Measurements from ENCODE around the gene EAF2.

GRCh38 chr3:121895121-121895520 lies 60.1 kb downstream of the EAF2 start:
- TF ChIP-seq LCORL (IDR thresholded peaks at IDR 0.05) (no peak), LCORL (CRISPR knock-in tag; IDR thresholded peaks at IDR 0.05) (no peak), EHMT2 (IDR thresholded peaks at IDR 0.05; ENCODE audit: borderline replicate concordance, low read depth, low read length) (no peak), FOXA3 (CRISPR knock-in tag; IDR thresholded peaks at IDR 0.05) (no peak), THAP9 (CRISPR knock-in tag; IDR thresholded peaks at IDR 0.05; ENCODE audit: borderline replicate concordance) (no peak), SRSF9 (IDR thresholded peaks at IDR 0.05; ENCODE audit: borderline replicate concordance, insufficient read depth, low read depth, low read length, poor library complexity, severe bottlenecking) (no peak), JUN (CRISPR knock-in tag; IDR thresholded peaks at IDR 0.05) (no peak), ARNTL (CRISPR knock-in tag; IDR thresholded peaks at IDR 0.05) (no peak), CTCF (CRISPR knock-in tag; IDR thresholded peaks at IDR 0.05) (no peak), NFIC (IDR thresholded peaks at IDR 0.05; ENCODE audit: low read length) (no peak), FOXJ3 (CRISPR knock-in tag; IDR thresholded peaks at IDR 0.05; ENCODE audit: borderline replicate concordance) (no peak), EP300 (IDR thresholded peaks at IDR 0.05; ENCODE audit: low read depth in 2 of 2, low read length in 2 of 2) (no peak), EP300 (CRISPR knock-in tag; IDR thresholded peaks at IDR 0.05; ENCODE audit: borderline replicate concordance) (no peak)

All from HepG2 (cell line).